BJ (cell line): Measurements from ENCODE around the gene ALDH3B1. TPM values are rescaled to one million over a fixed set of nuclear protein-coding genes. Genes with fewer than 3 reads are reported as not detected.

Experiments
- CTCF ChIA-PET: fragments of 350-600 bp; formaldehyde crosslinking; extraction: SDS; loops from one replicate; lab custom pipeline; 2021; ENCODE audit warnings: antibody characterized with exemption, inconsistent platforms; lab: Yijun Ruan, JAX
- POLR2A ChIA-PET: fragments of 300-600 bp; sonication (Branson Sonifier 250); formaldehyde crosslinking; extraction: SDS; loops from one replicate; lab custom pipeline; 2021; ENCODE audit warnings: antibody characterized with exemption; lab: Charles Lee
- DNase-seq: peaks from one replicate; pipeline ENCODE4 v3.0.0-alpha.2; 2011; ENCODE audit warnings: low read depth
- H3K27me3 ChIP-seq: 2 replicates; pipeline ENCODE4 v1.6.0; 2011; ENCODE audit warnings: low read length; ENCODE audit not compliant: control insufficient read depth, insufficient read depth
- H3K36me3 ChIP-seq: 2 replicates; pipeline ENCODE4 v1.5.1; 2011; ENCODE audit warnings: low read length; ENCODE audit not compliant: control insufficient read depth, insufficient read depth
- H3K4me3 ChIP-seq: 2 replicates; pipeline ENCODE4 v1.5.1; 2011; ENCODE audit warnings: low read depth, mild to moderate bottlenecking, control low read depth, low read length
- CTCF ChIP-seq: IDR thresholded peaks from 2 replicates; pipeline ENCODE4 v1.5.1; 2011; ENCODE audit warnings: low read depth, mild to moderate bottlenecking, control low read depth, inconsistent platforms, low read length, moderate library complexity; ENCODE audit not compliant: insufficient read depth
- polyA plus RNA-seq: library from polyadenylated mRNA; depleted of rRNA; stranded (reverse); fragments of >200 nt; gene quantifications from 2 replicates; pipeline ENCODE4 v1.2.3, GENCODE V29; 2011

ALDH3B1 gene
- polyA plus RNA-seq, 1 experiment, result 74.2 TPM

GRCh38 chr11:68035266-68035876, 25.2 kb downstream of the ALDH3B1 start:
- POLR2A ChIA-PET, result interaction anchor here (0.7 kb wide), 1 partner anchor 345 kb away, joined by 16 read pairs; no protein-coding TSS in a partner anchor
- H3K4me3 ChIP-seq, result no peak overlapping the region
- H3K36me3 ChIP-seq, result peaks cover 17% of the 10 kb centered on the region
- no peak for TF ChIP-seq CTCF
- H3K27me3 ChIP-seq, result no peaks in the 10 kb centered on the region
- DNase-seq, result no peak
- CTCF ChIA-PET, result no interaction called here

GRCh38 chr11:68036141-68036716, 26.1 kb downstream of the ALDH3B1 start:
- ChIA-PET POLR2A (no interaction called here), CTCF (no interaction called here)
- H3K4me3 ChIP-seq, result no peak overlapping the region
- peaks cover 18% of the 10 kb centered on the region for H3K36me3 ChIP-seq
- TF ChIP-seq CTCF, result no peak
- no peak for DNase-seq
- no peaks in the 10 kb centered on the region for H3K27me3 ChIP-seq

GRCh38 chr11:68036717-68037239, 26.7 kb downstream of the ALDH3B1 start:
- H3K36me3 ChIP-seq, result peaks cover 18% of the 10 kb centered on the region
- H3K27me3 ChIP-seq, result no peaks in the 10 kb centered on the region
- POLR2A ChIA-PET, result no interaction called here
- no peak overlapping the region for H3K4me3 ChIP-seq
- DNase-seq, result no peak
- TF ChIP-seq CTCF, result no peak
- CTCF ChIA-PET, result interaction anchor here (1.6 kb wide), 1 partner anchor 22 kb away, joined by 3 read pairs; no protein-coding TSS in a partner anchor

- ChIA-PET CTCF (interaction anchor here (1.6 kb wide), 1 partner anchor 23 kb away, joined by 3 read pairs; no protein-coding TSS in a partner anchor), POLR2A (no interaction called here)
- H3K27me3 ChIP-seq, result no peaks in the 10 kb centered on the region
- TF ChIP-seq CTCF, result no peak
- H3K36me3 ChIP-seq, result peaks cover 21% of the 10 kb centered on the region
- DNase-seq, result no peak
- H3K4me3 ChIP-seq, result no peak overlapping the region
Measured at GRCh38 chr11:68037411-68038225, 27.5 kb downstream of the ALDH3B1 start.
